Fibroblast of skin of abdomen (primary cell): ENCODE data around the gene ANKRD52.

Source experiments
- DNase-seq: peaks from one replicate; pipeline ENCODE4 v3.0.0-alpha.2; 2013

The ANKRD52 gene

GRCh38 chr12:56205445-56205844 lies 52.7 kb downstream of the ANKRD52 start:
- DNase-seq: no peak

GRCh38 chr12:56204275-56204674 lies 53.9 kb downstream of the ANKRD52 start:
- DNase-seq: no peak

- DNase-seq: no peak
Observed at GRCh38 chr12:56202838-56203237, 55.3 kb downstream of the ANKRD52 start.

- no peak for DNase-seq
Observed at GRCh38 chr12:56202366-56202765, 55.8 kb downstream of the ANKRD52 start.

- DNase-seq: peak; percentile 10
Observed at GRCh38 chr12:56198836-56199235, 59.3 kb downstream of the ANKRD52 start.

- DNase-seq: no peak
Observed at GRCh38 chr12:56197921-56198635, 60.1 kb downstream of the ANKRD52 start.

GRCh38 chr12:56196818-56197550 lies 61.2 kb downstream of the ANKRD52 start:
- DNase-seq: peak; percentile 93

GRCh38 chr12:56193025-56193578 lies 65.1 kb downstream of the ANKRD52 start:
- peak; percentile 83 for DNase-seq

- DNase-seq: no peak
Observed at GRCh38 chr12:56192582-56192981, 65.6 kb downstream of the ANKRD52 start.

GRCh38 chr12:56190695-56191155 lies 67.5 kb downstream of the ANKRD52 start:
- no peak for DNase-seq

GRCh38 chr12:56189918-56190694 lies 68.1 kb downstream of the ANKRD52 start:
- peak; percentile 85 for DNase-seq

- DNase-seq: peak; percentile 86
Observed at GRCh38 chr12:56189099-56189917, 68.9 kb downstream of the ANKRD52 start, which contains the start of gene SMARCC2. SMARCC2 (minus strand) TSS chr12:56189483; CDS start chr12:56189461, 22 bp downstream.

GRCh38 chr12:56188778-56189098 lies 69.4 kb downstream of the ANKRD52 start:
- no peak for DNase-seq

GRCh38 chr12:56188131-56188777 lies 69.9 kb downstream of the ANKRD52 start:
- no peak for DNase-seq
